GM23338 (cell line): Measurements from ENCODE around the gene CLIC2.

Source experiments
- CREB1 ChIP-seq: fragments of 250-450 bp; sonication (Bioruptor Pico); IDR thresholded peaks from 2 replicates; pipeline ENCODE4 v1.5.0; 2020; ENCODE audit warnings: low read depth, mild to moderate bottlenecking, moderate library complexity
- CTCF ChIP-seq, 2 experiments: fragments of 200-600 bp in 1 of 2; sonication (generic) in 1 of 2; conservative IDR thresholded peaks; 2 replicates each; pipeline versions ENCODE4 v1.5.1 to v1.6.1; 2016 to 2017; ENCODE audit warnings: antibody characterized with exemption in 2 of 2, low read depth in 2 of 2, mild to moderate bottlenecking in 2 of 2, moderate library complexity in 1 of 2
- EZH2 ChIP-seq: fragments of 200-600 bp; sonication (generic); IDR thresholded peaks from one replicate; pipeline ENCODE4 v1.8.0; 2017; ENCODE audit warnings: antibody characterized with exemption, mild to moderate bottlenecking, low read depth; ENCODE audit not compliant: unreplicated experiment
- EZH2phosphoT487 ChIP-seq: fragments of 200-600 bp; sonication (generic); IDR thresholded peaks from one replicate; pipeline ENCODE4 v1.8.1; 2018; ENCODE audit warnings: antibody characterized with exemption; ENCODE audit not compliant: unreplicated experiment
- JUNB ChIP-seq: IDR thresholded peaks from one replicate; pipeline ENCODE4 v1.6.1; 2016; ENCODE audit warnings: antibody characterized with exemption; ENCODE audit not compliant: unreplicated experiment
- POLR2AphosphoS5 ChIP-seq: IDR thresholded peaks from 2 replicates; pipeline ENCODE4 v1.6.1; 2016; ENCODE audit warnings: antibody characterized with exemption, low read depth
- STAT1 ChIP-seq: IDR thresholded peaks from one replicate; pipeline ENCODE4 v1.6.1; 2016; ENCODE audit warnings: antibody characterized with exemption; ENCODE audit not compliant: unreplicated experiment

GRCh38 chrX:155242300-155242699 is 92.1 kb downstream of the CLIC2 start:
- TF ChIP-seq EZH2: no peak
- no peak for TF ChIP-seq JUNB
- no peak for TF ChIP-seq CTCF (conservative IDR thresholded peaks at IDR 0.05; ENCODE audit: low read depth in 2 of 2)
- TF ChIP-seq POLR2AphosphoS5: no peak
- TF ChIP-seq EZH2phosphoT487: no peak
- no peak for TF ChIP-seq STAT1
- TF ChIP-seq CREB1: no peak
